Measurements from ENCODE around the gene STARD3NL.
"Not testable (repeated sequence)": the region's sequence is repeated elsewhere in the genome, so short reads cannot be mapped to it uniquely, and the experiment has no call there.

Gene STARD3NL

DNA sequence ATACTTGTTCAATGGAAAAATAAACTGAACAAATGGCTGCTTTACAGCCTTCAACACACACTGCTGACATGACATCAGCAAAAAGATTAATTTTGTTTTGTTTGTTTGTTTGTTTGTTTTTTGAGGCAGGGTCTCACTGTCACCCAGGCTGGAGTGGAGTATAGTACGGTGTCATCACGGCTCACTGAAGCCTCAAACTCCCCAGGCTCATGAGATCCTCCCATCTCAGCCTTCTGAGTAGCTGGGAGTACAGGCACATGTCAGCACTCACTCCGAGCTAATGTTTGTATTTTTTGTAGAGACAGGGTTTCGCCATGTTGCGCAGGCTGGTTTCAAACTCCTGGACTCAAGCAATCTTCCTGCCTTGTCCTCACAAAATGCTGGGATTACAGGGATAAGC, 84.5 kb downstream of the STARD3NL start:
- Histone ChIP-seq H3K4me1 (no peaks in the 10 kb centered on the region), H3K36me3 (no peaks in the 10 kb centered on the region), H3K9me3 (no peaks in the 10 kb centered on the region), H3K4me3 (ENCODE audit: low read depth, low read length) (no peak overlapping the region), H3K27me3 (peaks cover 7% of the 10 kb centered on the region; the same call in 1 of the 2 replicates)
- DNase-seq = no peak
- TF ChIP-seq, protein P1, sequence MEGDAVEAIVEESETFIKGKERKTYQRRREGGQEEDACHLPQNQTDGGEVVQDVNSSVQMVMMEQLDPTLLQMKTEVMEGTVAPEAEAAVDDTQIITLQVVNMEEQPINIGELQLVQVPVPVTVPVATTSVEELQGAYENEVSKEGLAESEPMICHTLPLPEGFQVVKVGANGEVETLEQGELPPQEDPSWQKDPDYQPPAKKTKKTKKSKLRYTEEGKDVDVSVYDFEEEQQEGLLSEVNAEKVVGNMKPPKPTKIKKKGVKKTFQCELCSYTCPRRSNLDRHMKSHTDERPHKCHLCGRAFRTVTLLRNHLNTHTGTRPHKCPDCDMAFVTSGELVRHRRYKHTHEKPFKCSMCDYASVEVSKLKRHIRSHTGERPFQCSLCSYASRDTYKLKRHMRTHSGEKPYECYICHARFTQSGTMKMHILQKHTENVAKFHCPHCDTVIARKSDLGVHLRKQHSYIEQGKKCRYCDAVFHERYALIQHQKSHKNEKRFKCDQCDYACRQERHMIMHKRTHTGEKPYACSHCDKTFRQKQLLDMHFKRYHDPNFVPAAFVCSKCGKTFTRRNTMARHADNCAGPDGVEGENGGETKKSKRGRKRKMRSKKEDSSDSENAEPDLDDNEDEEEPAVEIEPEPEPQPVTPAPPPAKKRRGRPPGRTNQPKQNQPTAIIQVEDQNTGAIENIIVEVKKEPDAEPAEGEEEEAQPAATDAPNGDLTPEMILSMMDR (IDR thresholded peaks at IDR 0.05; ENCODE audit: low read depth, low read length) = no peak

GRCh38 chr7:38263274-38263673, 85.2 kb downstream of the STARD3NL start:
- H3K4me1 ChIP-seq; H3K27me3 ChIP-seq; H3K36me3 ChIP-seq; H3K4me3 ChIP-seq (ENCODE audit: low read depth, low read length); H3K9me3 ChIP-seq; DNase-seq: not testable (repeated sequence)

GRCh38 chr7:38264602-38265001, 86.6 kb downstream of the STARD3NL start:
- not testable (repeated sequence) for H3K9me3 ChIP-seq

GRCh38 chr7:38265958-38266357, 87.9 kb downstream of the STARD3NL start:
- H3K27me3 ChIP-seq; H3K4me3 ChIP-seq (ENCODE audit: low read depth, low read length); H3K9me3 ChIP-seq; H3K4me1 ChIP-seq; H3K36me3 ChIP-seq; DNase-seq: not testable (repeated sequence)

More at GRCh38 chr7:38264602-38265001, 86.6 kb downstream of the STARD3NL start:
- H3K4me1 ChIP-seq; DNase-seq; H3K4me3 ChIP-seq (ENCODE audit: low read depth, low read length); H3K27me3 ChIP-seq; H3K36me3 ChIP-seq: not testable (repeated sequence)

- not testable (repeated sequence) for H3K9me3 ChIP-seq; H3K27me3 ChIP-seq; DNase-seq; H3K4me1 ChIP-seq; H3K4me3 ChIP-seq (ENCODE audit: low read depth, low read length); H3K36me3 ChIP-seq
Measured at GRCh38 chr7:38269704-38270346, 91.8 kb downstream of the STARD3NL start.

GRCh38 chr7:38270405-38270804, 92.4 kb downstream of the STARD3NL start:
- not testable (repeated sequence) for H3K36me3 ChIP-seq; DNase-seq; H3K9me3 ChIP-seq; H3K4me3 ChIP-seq (ENCODE audit: low read depth, low read length); H3K27me3 ChIP-seq; H3K4me1 ChIP-seq

- TF ChIP-seq, protein P1 (IDR thresholded peaks at IDR 0.05; ENCODE audit: low read depth, low read length) = no peak
- H3K36me3 ChIP-seq = no peaks in the 10 kb centered on the region
- no peak within 1 kb of the TSS for H3K4me3 ChIP-seq (ENCODE audit: low read depth, low read length)
- H3K9me3 ChIP-seq = no peaks in the 10 kb centered on the region
- no peak for DNase-seq
- H3K27me3 ChIP-seq = peaks cover 3% of the 10 kb centered on the region; the same call in 1 of the 2 replicates
- H3K4me1 ChIP-seq = no peaks in the 10 kb centered on the region
Measured at GRCh38 chr7:38273286-38273995, 95.4 kb downstream of the STARD3NL start, which contains the start of gene TARP. Gene TARP (minus strand): TSS chr7:38273636.

DNA sequence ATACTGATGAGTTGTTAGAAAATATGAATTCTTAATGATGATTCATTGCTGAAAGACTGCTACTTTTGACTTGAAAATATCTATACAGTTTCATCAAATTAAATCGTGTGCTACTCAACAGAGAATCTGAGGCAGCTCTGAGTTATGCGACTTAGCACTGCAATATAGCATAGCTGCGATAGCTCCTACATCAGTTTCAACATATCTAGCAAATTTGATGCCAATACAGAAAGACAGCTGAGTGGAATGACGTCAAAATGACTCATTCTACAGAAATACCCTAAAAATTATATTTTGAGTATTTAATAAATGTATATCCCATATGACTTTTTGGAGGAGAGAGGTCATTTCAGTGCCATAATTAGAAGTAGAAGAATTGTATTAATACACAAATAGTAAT, 96.4 kb downstream of the STARD3NL start:
- Histone ChIP-seq H3K36me3 (no peaks in the 10 kb centered on the region), H3K4me1 (no peaks in the 10 kb centered on the region), H3K27me3 (peaks cover 3% of the 10 kb centered on the region; the same call in 1 of the 2 replicates), H3K9me3 (no peaks in the 10 kb centered on the region), H3K4me3 (ENCODE audit: low read depth, low read length) (no peak overlapping the region)
- TF ChIP-seq, protein P1 (IDR thresholded peaks at IDR 0.05; ENCODE audit: low read depth, low read length) = no peak
- no peak for DNase-seq
